GM18861 (cell line): ENCODE data around the gene FAM72A.
"Not testable (repeated sequence)": the region's sequence is repeated elsewhere in the genome, so short reads cannot be mapped to it uniquely, and the experiment has no call there.

Experiments used
- ATAC-seq: cut with Tn5 transposase; IDR thresholded peaks from one replicate; pipeline ENCODE4 v1.9.1; 2021; ENCODE audit not compliant: unreplicated experiment

FAM72A gene

GRCh38 chr1:206215600-206216392 is 13.2 kb upstream of the FAM72A start:
- ATAC-seq: not testable (repeated sequence)

GRCh38 chr1:206210802-206211201 is 8.2 kb upstream of the FAM72A start:
- ATAC-seq: not testable (repeated sequence)

- not testable (repeated sequence) for ATAC-seq
Measured at GRCh38 chr1:206205569-206205968, 2.9 kb upstream of the FAM72A start.

- ATAC-seq: not testable (repeated sequence)
Measured at GRCh38 chr1:206204871-206205270, 2.2 kb upstream of the FAM72A start.

- ATAC-seq: not testable (repeated sequence)
Measured at GRCh38 chr1:206204159-206204511, 1.5 kb upstream of the FAM72A start.

GRCh38 chr1:206203364-206204158 is 922 bp upstream of the FAM72A start, which contains the start of gene SRGAP2:
TSS of gene SRGAP2 (plus strand) at chr1:206203541. CDS start at chr1:206205971, 2,430 bp downstream.
- ATAC-seq: not testable (repeated sequence)

- ATAC-seq: not testable (repeated sequence)
Measured at GRCh38 chr1:206196748-206197424, 5.8 kb downstream of the FAM72A start.

GRCh38 chr1:206195182-206195581 is 7.5 kb downstream of the FAM72A start:
- not testable (repeated sequence) for ATAC-seq

- not testable (repeated sequence) for ATAC-seq
Measured at GRCh38 chr1:206186826-206187225, 15.8 kb downstream of the FAM72A start.

GRCh38 chr1:206185778-206186177 is 16.9 kb downstream of the FAM72A start:
- not testable (repeated sequence) for ATAC-seq

GRCh38 chr1:206183788-206184187 is 18.9 kb downstream of the FAM72A start:
- ATAC-seq: not testable (repeated sequence)

- ATAC-seq: not testable (repeated sequence)
Measured at GRCh38 chr1:206182368-206183317, 20.0 kb downstream of the FAM72A start.

- not testable (repeated sequence) for ATAC-seq
Measured at GRCh38 chr1:206179666-206180065, 23.0 kb downstream of the FAM72A start.

GRCh38 chr1:206178061-206178989 is 24.3 kb downstream of the FAM72A start:
- not testable (repeated sequence) for ATAC-seq

- ATAC-seq: not testable (repeated sequence)
Measured at GRCh38 chr1:206176114-206176502, 26.5 kb downstream of the FAM72A start.

GRCh38 chr1:206175459-206176113 is 27.1 kb downstream of the FAM72A start:
- not testable (repeated sequence) for ATAC-seq

GRCh38 chr1:206174182-206174868 is 28.3 kb downstream of the FAM72A start:
- not testable (repeated sequence) for ATAC-seq
